GM10248 (cell line): ENCODE measurements around the gene CHRM2.

Source experiments
- CTCF ChIA-PET: fragments of 300-600 bp; sonication (Branson Sonifier 250); formaldehyde crosslinking; extraction: SDS; loops from one replicate; lab custom pipeline; 2021; ENCODE audit warnings: antibody characterized with exemption; lab: Yijun Ruan, JAX
- POLR2A ChIA-PET: fragments of 350-650 bp; sonication (Branson Sonifier 250); formaldehyde crosslinking; extraction: SDS; loops from one replicate; lab custom pipeline; 2020; ENCODE audit warnings: antibody characterized with exemption; lab: Yijun Ruan, JAX
- DNase-seq: peaks from one replicate; pipeline ENCODE4 v3.0.0; 2012; ENCODE audit errors: extremely low spot score
- CTCF ChIP-seq: IDR thresholded peaks from 2 replicates; pipeline ENCODE4 v1.5.1; 2012; ENCODE audit warnings: mild to moderate bottlenecking, low read depth; ENCODE audit errors: extremely low read depth, missing control alignments, control extremely low read depth

Gene CHRM2

GRCh38 chr7:137001478-137001877 is 133.0 kb downstream of the CHRM2 start:
- DNase-seq, result no peak
- CTCF ChIA-PET, result no interaction called here
- TF ChIP-seq CTCF, result no peak
- POLR2A ChIA-PET, result no interaction called here

GRCh38 chr7:137003086-137003485 is 134.6 kb downstream of the CHRM2 start:
- TF ChIP-seq CTCF, result no peak
- ChIA-PET CTCF (no interaction called here), POLR2A (no interaction called here)
- no peak for DNase-seq

GRCh38 chr7:137003566-137003965 is 135.1 kb downstream of the CHRM2 start:
- no peak for TF ChIP-seq CTCF
- ChIA-PET POLR2A (no interaction called here), CTCF (no interaction called here)
- DNase-seq, result no peak

GRCh38 chr7:137005873-137006272 is 137.4 kb downstream of the CHRM2 start:
- POLR2A ChIA-PET, result no interaction called here
- DNase-seq, result no peak
- TF ChIP-seq CTCF, result no peak
- CTCF ChIA-PET, result no interaction called here

GRCh38 chr7:137006293-137006692 is 137.8 kb downstream of the CHRM2 start:
- DNase-seq, result no peak
- no peak for TF ChIP-seq CTCF
- POLR2A ChIA-PET, result no interaction called here
- CTCF ChIA-PET, result interaction anchor here (1.0 kb wide), 1 partner anchor 10 kb away, joined by 3 read pairs; no protein-coding TSS in a partner anchor

DNA sequence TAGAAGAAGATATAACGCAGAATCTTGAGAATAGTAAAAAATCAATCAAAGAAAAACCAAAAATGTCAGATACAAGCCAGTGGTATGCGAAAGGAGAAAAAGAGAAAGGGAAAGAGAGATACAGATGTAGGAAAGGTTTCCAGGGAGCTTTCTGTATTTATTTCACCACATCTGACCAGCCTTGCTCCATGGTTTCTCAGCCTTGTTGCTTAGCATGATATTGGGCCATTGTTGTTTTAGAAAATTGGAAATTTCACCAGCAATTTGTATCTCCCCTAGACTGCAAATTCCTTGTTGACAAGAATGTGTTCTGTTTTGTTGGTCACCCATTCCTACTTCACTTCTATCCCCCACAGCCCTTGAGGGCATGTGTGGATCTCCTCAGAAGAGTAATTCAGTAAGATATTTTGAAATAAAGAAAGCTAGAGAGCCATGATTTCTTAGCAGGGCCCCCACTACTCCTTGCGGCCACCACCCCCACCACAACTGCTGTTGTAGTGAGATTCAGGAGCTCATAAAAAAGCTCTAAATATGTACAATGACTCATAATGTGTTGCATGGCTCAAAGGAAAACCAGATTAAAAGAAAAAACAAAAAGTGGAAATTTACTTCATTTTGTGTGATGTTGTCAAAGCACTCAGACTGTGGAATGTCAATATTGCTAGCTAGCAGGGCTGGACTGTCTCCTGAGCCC is 138.7 kb downstream of the CHRM2 start:
- CTCF ChIA-PET, result interaction anchor here (0.7 to 1.0 kb wide), 2 partner anchors 10 to 12 kb away, joined by 3 read pairs; no protein-coding TSS in a partner anchor

More for the DNA sequence above, 138.7 kb downstream of the CHRM2 start:
- no peak for TF ChIP-seq CTCF
- no peak for DNase-seq
- POLR2A ChIA-PET, result no interaction called here
